DOHH2 (cell line): ENCODE data around the gene DNER.

Source experiments
- CTCF ChIP-seq: fragments of 200-600 bp; sonication (generic); IDR thresholded peaks from one replicate; pipeline ENCODE4 v1.5.1; 2014; ENCODE audit warnings: antibody characterized with exemption, mild to moderate bottlenecking, low read depth, low read length; ENCODE audit not compliant: poor library complexity, severe bottlenecking
- EZH2phosphoT487 ChIP-seq: fragments of 200-600 bp; sonication (generic); IDR thresholded peaks from 2 replicates; pipeline ENCODE4 v1.6.1; 2017; ENCODE audit warnings: borderline replicate concordance, mild to moderate bottlenecking, antibody characterized with exemption, low read length, moderate library complexity, mixed read lengths

DNA sequence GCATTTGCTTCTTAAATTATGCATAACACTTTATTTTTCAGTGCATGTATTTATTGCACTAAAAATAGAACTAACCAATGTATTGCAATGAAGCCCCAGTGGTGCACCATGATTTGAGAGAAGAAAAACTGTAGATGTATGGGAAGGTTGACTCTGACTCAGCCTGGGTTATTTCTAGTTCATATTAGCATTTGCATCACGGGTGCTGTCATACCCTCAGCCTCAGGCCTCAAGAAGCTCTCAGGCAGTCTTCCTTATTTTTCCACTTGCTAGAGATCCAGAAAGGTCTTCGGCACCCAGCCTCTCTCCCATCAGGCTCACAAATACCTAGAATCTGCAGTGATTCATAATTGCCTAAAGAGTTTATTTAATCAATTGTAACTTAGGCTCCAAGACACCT, 148.0 kb downstream of the DNER start:
- no peak for TF ChIP-seq CTCF
- TF ChIP-seq EZH2phosphoT487, result no peak
